Hepatocyte (in vitro differentiated cells): ENCODE results near the gene HSD17B3.

Experiments
- EZH2 ChIP-seq: fragments of 200-600 bp; sonication (generic); IDR thresholded peaks from 2 replicates; pipeline ENCODE4 v1.6.1; 2016; ENCODE audit warnings: antibody characterized with exemption, mild to moderate bottlenecking, borderline replicate concordance
- EZH2phosphoT487 ChIP-seq: fragments of 200-600 bp; sonication (generic); IDR thresholded peaks from one replicate; pipeline ENCODE4 v1.6.1; 2018; ENCODE audit warnings: antibody characterized with exemption, mild to moderate bottlenecking, low read depth, moderate library complexity; ENCODE audit not compliant: unreplicated experiment, severe bottlenecking
- TF ChIP-seq, protein P1 (sequence below): fragments of 200-600 bp; sonication (generic); IDR thresholded peaks from 2 replicates; pipeline ENCODE4 v1.5.1; 2016; ENCODE audit warnings: antibody characterized with exemption, mild to moderate bottlenecking; ENCODE audit not compliant: poor library complexity

DNA sequence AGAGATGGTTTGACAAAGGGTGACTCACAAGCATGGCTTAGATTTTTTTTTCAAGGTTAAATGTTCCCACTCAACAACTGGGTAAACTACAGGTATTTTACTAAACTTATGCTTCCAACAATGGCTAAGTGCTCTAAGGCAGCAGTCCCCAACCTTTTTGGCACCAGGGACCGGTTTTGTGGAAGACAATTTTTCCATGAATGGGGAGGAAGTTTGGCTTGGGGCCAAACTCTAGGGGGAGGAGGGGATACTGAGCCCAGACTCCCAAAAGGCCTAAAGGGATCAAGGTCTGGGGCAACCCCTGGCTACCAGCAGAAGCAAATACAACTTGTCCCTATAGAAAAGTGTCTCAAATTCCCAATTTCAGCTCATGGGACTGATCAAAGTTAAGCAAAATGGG lies 32.0 kb upstream of the HSD17B3 start:
- no peak for TF ChIP-seq EZH2
- TF ChIP-seq, protein P1, sequence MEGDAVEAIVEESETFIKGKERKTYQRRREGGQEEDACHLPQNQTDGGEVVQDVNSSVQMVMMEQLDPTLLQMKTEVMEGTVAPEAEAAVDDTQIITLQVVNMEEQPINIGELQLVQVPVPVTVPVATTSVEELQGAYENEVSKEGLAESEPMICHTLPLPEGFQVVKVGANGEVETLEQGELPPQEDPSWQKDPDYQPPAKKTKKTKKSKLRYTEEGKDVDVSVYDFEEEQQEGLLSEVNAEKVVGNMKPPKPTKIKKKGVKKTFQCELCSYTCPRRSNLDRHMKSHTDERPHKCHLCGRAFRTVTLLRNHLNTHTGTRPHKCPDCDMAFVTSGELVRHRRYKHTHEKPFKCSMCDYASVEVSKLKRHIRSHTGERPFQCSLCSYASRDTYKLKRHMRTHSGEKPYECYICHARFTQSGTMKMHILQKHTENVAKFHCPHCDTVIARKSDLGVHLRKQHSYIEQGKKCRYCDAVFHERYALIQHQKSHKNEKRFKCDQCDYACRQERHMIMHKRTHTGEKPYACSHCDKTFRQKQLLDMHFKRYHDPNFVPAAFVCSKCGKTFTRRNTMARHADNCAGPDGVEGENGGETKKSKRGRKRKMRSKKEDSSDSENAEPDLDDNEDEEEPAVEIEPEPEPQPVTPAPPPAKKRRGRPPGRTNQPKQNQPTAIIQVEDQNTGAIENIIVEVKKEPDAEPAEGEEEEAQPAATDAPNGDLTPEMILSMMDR: no peak
- no peak for TF ChIP-seq EZH2phosphoT487
